H9 (cell line): ENCODE measurements around the gene BDH1. TPM values are rescaled to one million over a fixed set of nuclear protein-coding genes. Genes with fewer than 3 reads are reported as not detected.

Experiments
- DNase-seq: peaks from one replicate; pipeline ENCODE4 v3.0.0-alpha.2; 2017
- H2AFZ ChIP-seq: one replicate; pipeline ENCODE4 v1.6.1; 2013; ENCODE audit warnings: mild to moderate bottlenecking, low read length, control low read depth, moderate library complexity
- H2AK5ac ChIP-seq: 2 replicates; pipeline ENCODE4 v1.6.1; 2013; ENCODE audit warnings: low read length, control low read depth, mixed read lengths; ENCODE audit not compliant: insufficient read length
- H2BK120ac ChIP-seq: one replicate; pipeline ENCODE4 v1.6.1; 2013; ENCODE audit warnings: low read depth, mild to moderate bottlenecking, low read length, control low read depth, inconsistent platforms; ENCODE audit not compliant: poor library complexity, severe bottlenecking
- H2BK12ac ChIP-seq: 2 replicates; pipeline ENCODE4 v1.6.1; 2013; ENCODE audit warnings: low read length, control low read depth, mixed read lengths, low read depth; ENCODE audit not compliant: insufficient read length
- H2BK15ac ChIP-seq: 2 replicates; pipeline ENCODE4 v1.6.1; 2013; ENCODE audit warnings: low read depth, low read length, control low read depth
- H2BK20ac ChIP-seq: one replicate; pipeline ENCODE4 v1.6.1; 2013; ENCODE audit warnings: low read depth, mild to moderate bottlenecking, low read length, control low read depth, inconsistent platforms; ENCODE audit not compliant: poor library complexity, severe bottlenecking
- H2BK5ac ChIP-seq: 2 replicates; pipeline ENCODE4 v1.6.1; 2013; ENCODE audit warnings: low read length, control low read depth, mixed read lengths; ENCODE audit not compliant: insufficient read length
- H3K14ac ChIP-seq: 2 replicates; pipeline ENCODE4 v1.6.1; 2013; ENCODE audit warnings: low read length, control low read depth; ENCODE audit not compliant: insufficient read depth
- H3K18ac ChIP-seq: 2 replicates; pipeline ENCODE4 v1.6.1; 2013; ENCODE audit warnings: low read depth, mild to moderate bottlenecking, mixed read lengths, low read length, control low read depth; ENCODE audit not compliant: insufficient read length
- H3K23ac ChIP-seq: 2 replicates; pipeline ENCODE4 v1.6.1; 2013; ENCODE audit warnings: low read length, control low read depth, mixed read lengths, low read depth; ENCODE audit not compliant: insufficient read length
- H3K23me2 ChIP-seq: 2 replicates; pipeline ENCODE4 v1.6.1; 2013; ENCODE audit warnings: low read depth, mild to moderate bottlenecking, mixed read lengths, low read length, control low read depth; ENCODE audit not compliant: insufficient read length, poor library complexity, severe bottlenecking
- H3K27ac ChIP-seq: 2 replicates; pipeline ENCODE4 v1.5.1; 2013; ENCODE audit warnings: low read length, control low read depth, mixed read lengths, low read depth; ENCODE audit not compliant: insufficient read length
- H3K27me3 ChIP-seq: 2 replicates; pipeline ENCODE4 v1.6.1; 2013; ENCODE audit warnings: low read length, control low read depth, inconsistent platforms; ENCODE audit not compliant: insufficient read depth
- H3K4ac ChIP-seq: 2 replicates; pipeline ENCODE4 v1.6.1; 2013; ENCODE audit warnings: low read depth, mild to moderate bottlenecking, control low read depth, inconsistent platforms, low read length, moderate library complexity
- H3K4me1 ChIP-seq: 2 replicates; pipeline ENCODE4 v1.6.1; 2013; ENCODE audit warnings: low read length, control low read depth, inconsistent platforms; ENCODE audit not compliant: insufficient read depth
- H3K4me2 ChIP-seq: 2 replicates; pipeline ENCODE4 v1.6.1; 2013; ENCODE audit warnings: low read length, control low read depth, mixed read lengths; ENCODE audit not compliant: insufficient read length, insufficient read depth
- H3K56ac ChIP-seq: 2 replicates; pipeline ENCODE4 v1.6.1; 2013; ENCODE audit warnings: low read depth, mild to moderate bottlenecking, mixed read lengths, low read length, control low read depth; ENCODE audit not compliant: insufficient read length
- H3K79me1 ChIP-seq: 2 replicates; pipeline ENCODE4 v1.6.1; 2013; ENCODE audit warnings: low read depth, mild to moderate bottlenecking, moderate library complexity, low read length, control low read depth, inconsistent platforms; ENCODE audit not compliant: insufficient read depth, poor library complexity, severe bottlenecking
- H3K79me2 ChIP-seq: 2 replicates; pipeline ENCODE4 v1.6.1; 2013; ENCODE audit warnings: low read length, control low read depth, inconsistent platforms; ENCODE audit not compliant: insufficient read depth
- H3K9ac ChIP-seq: 2 replicates; pipeline ENCODE4 v1.6.1; 2013; ENCODE audit warnings: low read length, control low read depth, mixed read lengths; ENCODE audit not compliant: insufficient read length; ENCODE audit errors: extremely low read depth
- H3K9me3 ChIP-seq: one replicate; pipeline ENCODE4 v1.6.1; 2013; ENCODE audit warnings: low read depth, low read length, inconsistent platforms; ENCODE audit not compliant: control insufficient read depth
- H3T11ph ChIP-seq: one replicate; pipeline ENCODE4 v1.6.1; 2013; ENCODE audit warnings: mild to moderate bottlenecking, low read length, control low read depth, inconsistent platforms
- H4K20me1 ChIP-seq: one replicate; pipeline ENCODE4 v1.6.1; 2013; ENCODE audit not compliant: control insufficient read depth, insufficient read length, insufficient read depth
- H4K5ac ChIP-seq: 2 replicates; pipeline ENCODE4 v1.6.1; 2013; ENCODE audit warnings: low read depth, mild to moderate bottlenecking, mixed read lengths, low read length, control low read depth; ENCODE audit not compliant: insufficient read length
- H4K8ac ChIP-seq: replicated peaks from 2 replicates; pipeline ENCODE4 v1.6.1; 2013; ENCODE audit warnings: low read length, control low read depth, mixed read lengths, low read depth; ENCODE audit not compliant: insufficient read length
- H4K91ac ChIP-seq: 2 replicates; pipeline ENCODE4 v1.6.1; 2013; ENCODE audit warnings: low read depth, mild to moderate bottlenecking, moderate library complexity, mixed read lengths, low read length, control low read depth; ENCODE audit not compliant: insufficient read length
- H3K27ac Mint-ChIP-seq, 3 experiments: 2 replicates in 2 of 3; 3 replicates in 1 of 3; pipeline ENCODE4 v1.8.0; 2020 to 2021; ENCODE audit warnings: mixed read lengths in 3 of 3, mild to moderate bottlenecking in 1 of 3, moderate library complexity in 1 of 3
- H3K27me3 Mint-ChIP-seq: 2 replicates; pipeline ENCODE4 v1.8.0; 2021; ENCODE audit warnings: low read depth, mild to moderate bottlenecking, moderate library complexity, mixed read lengths
- H3K36me3 Mint-ChIP-seq, 3 experiments: 2 replicates in 2 of 3; 3 replicates in 1 of 3; pipeline ENCODE4 v1.8.0; 2020 to 2021; ENCODE audit warnings: low read depth in 3 of 3, mixed read lengths in 3 of 3; ENCODE audit not compliant: insufficient read depth in 1 of 3
- H3K4me1 Mint-ChIP-seq, 2 experiments: 2 replicates each; pipeline ENCODE4 v1.8.0; 2020; ENCODE audit warnings: mixed read lengths in 2 of 2
- H3K4me3 Mint-ChIP-seq, 2 experiments: 2 replicates in 1 of 2; 3 replicates in 1 of 2; pipeline ENCODE4 v1.8.0; 2020 to 2021; ENCODE audit warnings: mild to moderate bottlenecking in 2 of 2, mixed read lengths in 2 of 2, moderate library complexity in 1 of 2
- H3K9me3 Mint-ChIP-seq, 2 experiments: 2 replicates in 1 of 2; 3 replicates in 1 of 2; pipeline ENCODE4 v1.8.0; 2020; ENCODE audit warnings: mild to moderate bottlenecking in 2 of 2, mixed read lengths in 2 of 2, moderate library complexity in 1 of 2
- CTCF ChIP-seq: fragments of 200-600 bp; sonication (generic); conservative IDR thresholded peaks from 3 replicates; pipeline ENCODE4 v1.8.0; 2021; ENCODE audit warnings: antibody characterized with exemption, mild to moderate bottlenecking
- WGBS: extraction: QIAGEN DNeasy Blood & Tissue Kit; methylation state at CpG from one replicate; pipeline ENCODE4 v1.1.7; 2013; ENCODE audit warnings: missing lambda C conversion rate, low lambda C conversion rate, mixed read lengths; ENCODE audit not compliant: insufficient read length; ENCODE audit errors: extremely low coverage; 5-methylcytosine and 5-hydroxymethylcytosine counted together
- total RNA-seq: library from RNA; stranded (reverse); gene quantifications from 2 replicates; pipeline ENCODE4 v1.2.1, GENCODE V29; 2021

The BDH1 gene
- total RNA-seq, 1 experiment from 2014 or later = 23.8 TPM

DNA sequence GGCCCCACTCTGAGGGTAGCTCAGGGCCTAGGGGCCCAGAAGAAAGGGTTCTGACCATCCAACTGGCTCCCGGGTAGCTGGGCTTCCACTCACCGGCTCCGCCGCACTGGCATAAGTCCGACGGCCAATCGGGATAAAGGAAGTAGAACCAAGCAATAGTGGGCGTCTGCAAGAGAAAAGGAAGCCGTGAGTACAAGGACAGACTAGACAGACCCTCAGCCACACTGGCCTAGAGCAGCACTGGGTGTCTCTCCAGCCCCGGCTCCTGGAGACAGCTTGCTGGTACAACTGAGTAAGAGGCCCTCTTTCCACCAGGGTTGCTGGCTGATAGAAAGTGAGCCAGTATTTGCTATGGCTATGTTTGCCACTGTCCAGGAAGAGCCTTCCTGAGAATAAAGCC, 22.4 kb downstream of the BDH1 start:
- Histone ChIP-seq H4K8ac (no peak overlapping the region), H2BK120ac (no peak overlapping the region), H2AK5ac (no peak overlapping the region), H3K9ac (no peak overlapping the region), H2BK15ac (no peak overlapping the region), H3K23me2 (no peaks in the 10 kb centered on the region), H3T11ph (no peak overlapping the region), H3K4me2 (no peak overlapping the region), H3K79me2 (no peaks in the 10 kb centered on the region), H3K14ac (no peak overlapping the region), H3K27me3 (no peaks in the 10 kb centered on the region), H3K79me1 (no peaks in the 10 kb centered on the region), H3K18ac (no peak overlapping the region), H3K9me3 (no peaks in the 10 kb centered on the region), H2AFZ (no peak overlapping the region), H3K27ac (no peak overlapping the region), H4K91ac (no peak overlapping the region), H2BK5ac (no peak overlapping the region), H4K5ac (no peak overlapping the region), H2BK12ac (no peak overlapping the region), H4K20me1 (no peaks in the 10 kb centered on the region), H3K56ac (no peak overlapping the region), H3K4ac (no peak overlapping the region), H2BK20ac (no peak overlapping the region), H3K4me1 (no peaks in the 10 kb centered on the region), H3K23ac (no peak overlapping the region)
- no peak overlapping the region for H3K27ac Mint-ChIP-seq
- H3K4me1 Mint-ChIP-seq = no peaks in the 10 kb centered on the region
- no CpG with 5 or more reads among the region's 10 CpGs for WGBS
- H3K9me3 Mint-ChIP-seq = no peaks in the 10 kb centered on the region
- TF ChIP-seq CTCF = no peak
- no peak overlapping the region for H3K4me3 Mint-ChIP-seq
- DNase-seq = no peak
- peaks cover 0 to 10% (median 0%) of the 10 kb centered on the region in 3 experiments; a peak in 4 of 7 replicates for H3K36me3 Mint-ChIP-seq
- no peaks in the 10 kb centered on the region for H3K27me3 Mint-ChIP-seq
